ENCODE data around the gene ZNF106. TPM values are rescaled to one million over a fixed set of nuclear protein-coding genes. Genes with fewer than 3 reads are reported as not detected.

ZNF106 gene
- total RNA-seq, 2 donors from 2014 or later = 42.1 to 46.2 TPM

GRCh38 chr15:42503825-42504224 is 12.9 kb upstream of the ZNF106 start:
- Histone ChIP-seq H3K27me3 (ENCODE audit: control insufficient read depth, insufficient read depth, low read length, poor library complexity, severe bottlenecking) (no peaks in the 10 kb centered on the region), H3K4me3 (ENCODE audit: low read length) (no peak overlapping the region), H3K9ac (ENCODE audit: extremely low read depth, low read length, poor library complexity, severe bottlenecking) (no peak overlapping the region), H3K36me3 (ENCODE audit: control insufficient read depth, insufficient read depth, low read length) (peaks cover 11% of the 10 kb centered on the region), H3K27ac (ENCODE audit: low read depth, low read length) (no peak overlapping the region), H3K9me3 (ENCODE audit: control insufficient read depth, low read length) (no peaks in the 10 kb centered on the region), H3K4me1 (ENCODE audit: control insufficient read depth, insufficient read depth, low read length) (peaks cover 7% of the 10 kb centered on the region)
- no peaks in the 10 kb centered on the region for H3K9me3 Mint-ChIP-seq
- H3K27me3 Mint-ChIP-seq (ENCODE audit: insufficient read depth) = no peaks in the 10 kb centered on the region
- no peak for TF ChIP-seq CTCF (conservative IDR thresholded peaks at IDR 0.05)
- WGBS, 2 experiments (ENCODE audit: insufficient coverage in 1 of 2, insufficient read length in 1 of 2) = 86 to 100% methylated on average over 1 of the region's 1 CpG
- no peak overlapping the region for H3K4me3 Mint-ChIP-seq
- H3K36me3 Mint-ChIP-seq (ENCODE audit: low read depth) = peaks cover 12% of the 10 kb centered on the region
- H3K4me1 Mint-ChIP-seq = peaks cover 7% of the 10 kb centered on the region
- no peak overlapping the region for H3K27ac Mint-ChIP-seq
- no peak for DNase-seq

GRCh38 chr15:42502477-42502876 is 11.5 kb upstream of the ZNF106 start:
- 92 to 93% methylated on average over 2 to 4 of the region's 4 CpGs for WGBS, 2 experiments (ENCODE audit: insufficient coverage in 1 of 2, insufficient read length in 1 of 2)
- H3K9me3 Mint-ChIP-seq = no peaks in the 10 kb centered on the region
- no peak for DNase-seq
- H3K27me3 ChIP-seq (ENCODE audit: control insufficient read depth, insufficient read depth, low read length, poor library complexity, severe bottlenecking) = no peaks in the 10 kb centered on the region
- no peaks in the 10 kb centered on the region for H3K9me3 ChIP-seq (ENCODE audit: control insufficient read depth, low read length)
- H3K36me3 Mint-ChIP-seq (ENCODE audit: low read depth) = peaks cover 15% of the 10 kb centered on the region
- H3K27ac ChIP-seq (ENCODE audit: low read depth, low read length) = no peak overlapping the region
- no peak for TF ChIP-seq CTCF (conservative IDR thresholded peaks at IDR 0.05)
- H3K9ac ChIP-seq (ENCODE audit: extremely low read depth, low read length, poor library complexity, severe bottlenecking) = no peak overlapping the region
- H3K4me1 ChIP-seq (ENCODE audit: control insufficient read depth, insufficient read depth, low read length) = peaks cover 14% of the 10 kb centered on the region
- no peak overlapping the region for H3K4me3 Mint-ChIP-seq
- peaks cover 9% of the 10 kb centered on the region for H3K4me1 Mint-ChIP-seq
- no peak overlapping the region for H3K27ac Mint-ChIP-seq
- H3K36me3 ChIP-seq (ENCODE audit: control insufficient read depth, insufficient read depth, low read length) = peaks cover 7% of the 10 kb centered on the region
- no peak overlapping the region for H3K4me3 ChIP-seq (ENCODE audit: low read length)
- H3K27me3 Mint-ChIP-seq (ENCODE audit: insufficient read depth) = no peaks in the 10 kb centered on the region

GRCh38 chr15:42499858-42500609 is 9.1 kb upstream of the ZNF106 start:
- Mint-ChIP-seq H3K27ac (no peak overlapping the region), H3K9me3 (no peaks in the 10 kb centered on the region), H3K4me1 (peaks cover 16% of the 10 kb centered on the region), H3K36me3 (ENCODE audit: low read depth) (peaks cover 15% of the 10 kb centered on the region), H3K27me3 (ENCODE audit: insufficient read depth) (no peaks in the 10 kb centered on the region), H3K4me3 (no peak overlapping the region)
- no peak overlapping the region for H3K9ac ChIP-seq (ENCODE audit: extremely low read depth, low read length, poor library complexity, severe bottlenecking)
- 83 to 90% methylated on average over 6 to 12 of the region's 12 CpGs for WGBS, 2 experiments (ENCODE audit: insufficient coverage in 1 of 2, insufficient read length in 1 of 2)
- no peaks in the 10 kb centered on the region for H3K9me3 ChIP-seq (ENCODE audit: control insufficient read depth, low read length)
- H3K4me3 ChIP-seq (ENCODE audit: low read length) = no peak overlapping the region
- no peak for DNase-seq
- no peak for TF ChIP-seq CTCF (conservative IDR thresholded peaks at IDR 0.05)
- H3K36me3 ChIP-seq (ENCODE audit: control insufficient read depth, insufficient read depth, low read length) = peaks cover 7% of the 10 kb centered on the region
- no peaks in the 10 kb centered on the region for H3K27me3 ChIP-seq (ENCODE audit: control insufficient read depth, insufficient read depth, low read length, poor library complexity, severe bottlenecking)
- no peak overlapping the region for H3K27ac ChIP-seq (ENCODE audit: low read depth, low read length)
- H3K4me1 ChIP-seq (ENCODE audit: control insufficient read depth, insufficient read depth, low read length) = peaks cover 14% of the 10 kb centered on the region

All from endodermal cell (in vitro differentiated cells).